Fibroblast of the conjunctiva (primary cell): Measurements from ENCODE around the gene RESF1.
"Not testable (repeated sequence)": the region's sequence is repeated elsewhere in the genome, so short reads cannot be mapped to it uniquely, and the experiment has no call there.

ENCODE experiments used
- DNase-seq: peaks from one replicate; pipeline ENCODE4 v3.0.0-alpha.2; 2010; ENCODE audit warnings: low read depth

The RESF1 gene, protein sequence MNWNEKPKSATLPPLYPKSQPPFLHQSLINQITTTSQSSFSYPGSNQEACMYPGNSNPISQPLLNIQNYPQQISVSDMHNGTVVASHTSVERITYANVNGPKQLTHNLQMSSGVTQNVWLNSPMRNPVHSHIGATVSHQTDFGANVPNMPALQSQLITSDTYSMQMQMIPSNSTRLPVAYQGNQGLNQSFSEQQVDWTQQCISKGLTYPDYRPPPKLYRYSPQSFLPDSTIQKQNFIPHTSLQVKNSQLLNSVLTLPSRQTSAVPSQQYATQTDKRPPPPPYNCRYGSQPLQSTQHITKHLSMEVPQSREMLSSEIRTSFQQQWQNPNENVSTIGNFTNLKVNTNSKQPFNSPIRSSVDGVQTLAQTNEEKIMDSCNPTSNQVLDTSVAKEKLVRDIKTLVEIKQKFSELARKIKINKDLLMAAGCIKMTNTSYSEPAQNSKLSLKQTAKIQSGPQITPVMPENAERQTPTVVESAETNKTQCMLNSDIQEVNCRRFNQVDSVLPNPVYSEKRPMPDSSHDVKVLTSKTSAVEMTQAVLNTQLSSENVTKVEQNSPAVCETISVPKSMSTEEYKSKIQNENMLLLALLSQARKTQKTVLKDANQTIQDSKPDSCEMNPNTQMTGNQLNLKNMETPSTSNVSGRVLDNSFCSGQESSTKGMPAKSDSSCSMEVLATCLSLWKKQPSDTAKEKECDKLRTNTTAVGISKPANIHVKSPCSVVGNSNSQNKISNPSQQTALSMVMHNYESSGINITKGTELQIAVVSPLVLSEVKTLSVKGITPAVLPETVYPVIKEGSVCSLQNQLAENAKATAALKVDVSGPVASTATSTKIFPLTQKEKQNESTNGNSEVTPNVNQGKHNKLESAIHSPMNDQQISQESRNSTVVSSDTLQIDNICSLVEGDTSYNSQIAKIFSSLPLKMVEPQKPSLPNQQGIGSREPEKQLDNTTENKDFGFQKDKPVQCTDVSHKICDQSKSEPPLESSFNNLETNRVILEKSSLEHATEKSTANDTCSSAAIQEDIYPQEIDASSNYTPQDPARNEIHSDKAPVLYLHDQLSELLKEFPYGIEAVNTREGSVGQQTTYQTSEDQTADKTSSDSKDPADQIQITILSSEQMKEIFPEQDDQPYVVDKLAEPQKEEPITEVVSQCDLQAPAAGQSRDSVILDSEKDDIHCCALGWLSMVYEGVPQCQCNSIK (N-terminal part only)

DNA sequence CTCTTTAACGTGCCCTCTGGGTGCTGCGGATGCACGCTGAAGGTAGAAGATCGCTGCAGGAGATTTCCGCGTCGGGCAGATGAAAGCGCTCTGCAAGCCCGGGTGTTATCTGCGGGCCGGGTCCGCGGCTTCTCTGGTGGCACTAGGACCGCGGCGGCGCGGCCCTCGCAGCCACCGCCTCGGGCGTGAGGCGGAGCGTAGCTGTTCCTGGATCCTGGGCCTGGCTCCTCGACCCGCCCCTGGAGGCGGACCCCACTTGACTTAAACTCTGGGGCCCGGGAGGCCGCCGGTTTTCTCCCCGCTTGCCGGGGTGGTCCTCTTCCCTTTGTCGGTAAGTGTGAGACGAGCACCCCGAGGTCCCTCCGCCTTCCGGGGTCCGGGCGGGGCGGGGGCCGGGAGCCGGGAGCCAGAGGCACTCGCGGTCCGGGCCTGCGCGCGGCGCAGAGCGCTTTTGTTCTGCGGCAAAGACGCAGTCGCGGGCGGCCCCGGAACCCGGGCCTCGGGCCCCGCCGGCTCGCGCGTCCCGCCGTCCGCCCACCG is at the start of gene RESF1:
TSS of gene RESF1 (plus strand) at position 255 of the 540 bp plus-strand sequence. CDS start 21,541 bp downstream, outside the sequence.
- DNase-seq = peak; percentile 70

DNA sequence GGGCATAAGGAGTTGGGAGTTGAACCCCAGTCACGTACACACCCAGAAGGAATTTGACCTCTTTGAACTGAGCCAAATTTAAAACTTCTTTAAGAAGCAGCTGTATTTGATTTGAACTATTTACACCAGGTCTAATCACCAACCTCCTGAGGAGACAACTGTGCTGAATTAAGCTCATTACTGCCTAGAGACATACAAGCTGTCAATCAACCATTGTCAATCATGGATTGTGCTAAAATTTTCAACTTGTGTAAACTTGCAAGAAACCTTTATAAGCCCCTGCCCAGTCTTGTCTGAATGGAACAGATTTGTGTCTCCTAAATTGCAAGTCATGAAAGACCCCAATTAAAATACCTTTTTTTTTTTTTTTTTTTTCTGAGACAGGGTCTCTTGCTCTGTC is 44.3 kb upstream of the RESF1 start:
- DNase-seq = no peak

DNA sequence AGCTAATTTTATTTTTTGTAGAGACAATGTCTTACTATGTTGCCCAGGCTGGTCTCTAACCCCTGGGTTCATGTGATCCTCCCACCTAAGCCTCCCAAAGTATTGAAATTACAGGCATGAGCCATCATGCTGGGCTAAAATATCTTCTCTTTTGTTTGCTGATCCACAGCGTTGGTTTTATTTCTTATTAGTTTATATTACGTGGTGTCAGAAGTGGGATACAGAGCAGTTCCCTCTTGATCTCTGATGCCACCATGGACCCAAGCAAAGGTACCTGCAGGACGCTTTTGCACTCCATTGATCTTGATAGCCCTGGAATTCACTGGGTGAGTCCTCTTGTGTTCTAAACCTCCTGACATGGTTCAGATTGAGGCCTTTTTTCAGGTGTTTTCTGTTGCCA is 43.8 kb upstream of the RESF1 start:
- DNase-seq = no peak

DNA sequence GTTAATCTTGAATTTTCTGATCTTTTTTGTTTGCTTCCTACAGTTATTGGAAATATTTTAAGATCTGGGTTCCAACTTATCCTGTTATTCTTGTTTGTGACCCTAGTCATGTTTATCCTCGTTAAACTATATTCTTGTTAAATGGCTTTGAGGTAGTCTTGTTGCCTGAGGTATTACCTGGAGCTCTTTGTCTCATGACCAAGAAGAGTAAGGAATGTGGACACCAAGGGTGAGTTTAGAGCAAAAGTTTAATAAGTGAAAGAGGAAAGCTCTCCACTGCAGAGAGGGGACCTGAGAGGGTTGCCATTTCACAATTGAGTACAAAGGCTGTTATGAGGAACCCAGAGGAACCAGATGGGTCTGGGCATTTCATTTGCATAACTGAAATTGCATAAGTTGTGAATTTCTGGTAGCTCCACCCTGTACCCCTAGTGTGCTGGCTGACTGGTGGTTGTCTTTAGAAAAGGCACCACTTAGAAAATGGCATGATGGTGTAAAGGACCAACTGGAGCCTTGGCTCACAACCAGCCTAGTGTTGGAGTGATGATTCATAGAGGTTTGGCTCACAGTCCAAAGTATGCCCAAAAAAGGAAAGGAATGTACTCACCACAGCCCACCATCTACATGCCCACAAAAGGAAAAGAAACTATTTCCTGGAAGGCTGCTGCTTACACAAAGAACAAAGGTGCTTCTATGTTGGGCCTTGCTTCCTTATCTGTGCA is 36.7 kb upstream of the RESF1 start:
- DNase-seq = peak; percentile 4

DNA sequence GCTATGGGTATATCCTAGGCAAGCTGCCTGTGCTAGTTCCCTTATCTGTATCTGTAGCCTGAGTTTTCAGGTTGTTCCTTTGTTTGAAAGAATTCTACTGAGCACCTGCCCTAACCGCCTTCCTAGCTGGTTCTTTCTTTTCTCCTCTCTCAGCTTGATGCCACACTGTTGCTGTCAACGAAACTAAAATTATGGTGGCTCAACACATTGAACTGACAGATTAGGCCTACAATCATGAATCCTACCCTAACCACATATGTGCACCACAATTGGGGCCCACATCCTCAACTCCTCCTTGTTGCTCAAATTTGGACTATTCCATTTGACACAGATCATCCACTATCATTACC is 36.2 kb upstream of the RESF1 start:
- DNase-seq = no peak

DNA sequence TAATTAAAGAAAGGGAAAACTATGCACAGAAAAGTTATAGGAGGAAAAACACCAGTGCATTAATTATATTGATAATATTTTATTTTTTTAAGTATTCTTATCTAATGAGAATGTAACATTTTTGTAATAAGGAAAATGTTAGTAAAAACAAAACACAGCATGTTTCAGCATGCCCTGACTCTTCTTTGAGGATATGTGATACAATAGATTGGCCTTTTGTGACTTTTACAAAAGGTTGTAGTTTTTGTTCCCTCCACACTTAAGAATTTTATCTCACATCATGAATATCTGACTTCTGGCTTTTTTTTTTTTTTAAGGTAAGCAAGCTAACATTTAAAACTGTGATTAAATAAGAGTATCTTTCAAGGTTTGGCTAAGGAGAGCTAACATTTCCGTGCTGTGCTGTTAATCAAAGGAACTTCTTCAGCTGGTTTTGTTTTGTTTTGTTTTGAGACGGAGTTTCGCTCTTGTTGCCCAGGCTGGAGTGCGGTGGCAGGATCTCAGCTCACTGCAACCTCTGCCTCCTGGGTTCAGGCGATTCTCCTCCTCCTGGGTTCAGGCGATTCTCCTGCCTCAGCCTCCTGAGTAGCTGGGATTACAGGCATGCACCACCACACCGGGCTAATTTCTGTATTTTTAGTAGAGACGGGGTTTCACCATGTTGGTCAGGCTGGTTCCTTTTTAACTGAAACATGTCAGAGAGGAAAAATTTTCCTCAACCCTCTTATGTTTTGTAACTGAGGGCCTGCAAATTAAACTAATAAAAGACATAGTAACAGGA is 30.8 kb upstream of the RESF1 start:
- DNase-seq = no peak

DNA sequence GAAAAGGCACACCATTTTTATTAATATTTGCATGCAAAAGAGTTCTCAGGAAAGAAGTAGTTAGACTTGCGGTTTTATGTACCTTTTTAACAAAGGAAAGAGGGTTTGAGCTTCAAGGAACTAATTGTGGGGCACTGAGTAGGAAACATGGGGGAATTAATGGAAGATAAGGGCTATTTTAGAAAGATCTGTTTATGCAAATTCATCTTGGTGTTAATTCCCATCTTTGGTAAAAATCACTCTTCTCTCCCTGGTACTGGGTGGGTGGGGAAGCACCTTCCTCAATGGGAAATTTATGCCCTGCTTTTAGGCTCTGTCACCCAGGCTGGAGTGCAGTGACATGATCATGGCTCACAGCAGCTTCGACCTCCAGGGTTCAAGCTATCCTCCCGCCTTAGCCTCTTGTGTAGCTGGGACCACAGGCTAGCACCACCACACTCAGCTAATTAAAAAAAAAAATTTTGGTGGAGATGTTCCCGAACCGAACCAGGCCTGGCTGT is 30.1 kb upstream of the RESF1 start:
- no peak for DNase-seq

DNA sequence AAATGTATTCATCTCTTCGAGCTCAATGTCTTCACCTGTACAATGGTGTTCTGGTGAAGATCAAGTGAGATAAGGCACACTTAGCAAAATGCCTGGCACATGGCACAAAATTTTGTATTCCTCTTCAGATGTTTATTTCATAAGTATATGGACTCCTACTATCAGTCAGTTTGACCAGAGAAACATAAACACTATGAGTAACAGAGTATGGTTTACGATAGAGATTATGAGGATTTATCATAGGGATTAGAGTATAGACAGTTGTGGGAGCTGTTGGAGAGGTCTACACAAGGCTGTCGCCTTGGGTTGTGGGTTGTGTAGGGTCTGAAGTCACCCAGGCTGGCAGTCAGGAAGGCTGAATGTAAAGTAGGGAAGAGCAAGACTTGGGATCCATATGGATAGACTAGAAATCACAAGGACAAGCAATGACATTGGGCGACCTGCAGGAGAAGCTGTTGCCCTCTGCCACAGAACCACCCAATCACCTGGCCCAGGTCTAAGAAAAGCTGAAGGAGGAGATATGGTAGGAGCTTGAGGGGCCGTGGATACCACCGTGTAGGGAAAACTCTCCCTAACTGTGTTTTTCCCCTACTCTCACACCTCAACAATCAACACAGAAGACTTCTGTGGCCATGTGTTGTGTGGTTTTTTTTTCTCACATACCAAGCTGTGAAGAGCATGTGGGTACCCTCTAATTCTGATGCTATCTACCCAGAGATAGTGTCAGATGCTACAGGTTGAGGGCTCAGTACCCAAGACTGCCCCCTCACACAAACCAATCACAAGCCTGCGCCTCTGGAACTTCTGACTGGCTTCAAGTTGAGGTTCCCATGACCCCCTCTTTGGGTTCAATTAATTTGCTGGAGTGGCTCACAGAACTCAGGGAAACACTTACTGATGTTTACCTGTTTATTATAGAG is 27.2 kb upstream of the RESF1 start:
- DNase-seq = no peak

DNA sequence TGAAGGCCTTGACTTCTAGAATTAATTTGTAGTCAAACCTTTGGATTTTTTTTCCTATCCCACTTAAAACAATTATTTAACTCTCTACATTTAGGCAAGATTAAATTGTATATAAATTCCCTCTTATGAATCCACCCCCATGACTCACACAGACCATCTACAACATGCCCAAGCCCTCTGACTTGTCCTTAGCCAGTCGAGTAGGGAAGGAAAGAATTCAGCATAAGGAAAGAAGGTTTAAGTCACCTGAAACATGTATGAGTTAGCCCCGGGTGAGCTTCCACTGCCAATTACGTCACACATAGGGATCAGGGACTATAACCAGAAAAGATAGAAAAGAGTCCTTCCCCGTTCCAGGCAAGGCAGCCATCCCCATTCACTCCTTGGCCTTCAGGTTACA is 14.9 kb upstream of the RESF1 start:
- DNase-seq = no peak

DNA sequence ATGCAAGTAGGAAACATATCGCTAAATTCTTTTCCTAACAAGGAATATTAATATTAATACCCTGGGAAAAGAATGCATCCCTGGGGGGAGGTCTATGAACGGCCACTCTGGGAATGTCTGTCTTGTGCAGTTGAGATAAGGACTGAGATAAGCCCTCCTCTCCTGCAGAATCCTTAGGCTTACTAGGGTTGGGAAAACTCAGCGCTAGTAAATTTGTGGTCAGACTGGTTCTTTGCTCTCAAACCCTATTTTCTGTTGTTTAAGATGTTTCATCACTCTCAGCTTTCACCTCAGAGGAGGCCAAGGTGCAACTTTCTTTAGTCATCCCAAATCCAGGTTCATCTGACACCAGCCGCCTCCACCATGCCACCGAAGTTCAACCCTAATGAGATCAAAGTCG is 11.2 kb upstream of the RESF1 start:
- no peak for DNase-seq

DNA sequence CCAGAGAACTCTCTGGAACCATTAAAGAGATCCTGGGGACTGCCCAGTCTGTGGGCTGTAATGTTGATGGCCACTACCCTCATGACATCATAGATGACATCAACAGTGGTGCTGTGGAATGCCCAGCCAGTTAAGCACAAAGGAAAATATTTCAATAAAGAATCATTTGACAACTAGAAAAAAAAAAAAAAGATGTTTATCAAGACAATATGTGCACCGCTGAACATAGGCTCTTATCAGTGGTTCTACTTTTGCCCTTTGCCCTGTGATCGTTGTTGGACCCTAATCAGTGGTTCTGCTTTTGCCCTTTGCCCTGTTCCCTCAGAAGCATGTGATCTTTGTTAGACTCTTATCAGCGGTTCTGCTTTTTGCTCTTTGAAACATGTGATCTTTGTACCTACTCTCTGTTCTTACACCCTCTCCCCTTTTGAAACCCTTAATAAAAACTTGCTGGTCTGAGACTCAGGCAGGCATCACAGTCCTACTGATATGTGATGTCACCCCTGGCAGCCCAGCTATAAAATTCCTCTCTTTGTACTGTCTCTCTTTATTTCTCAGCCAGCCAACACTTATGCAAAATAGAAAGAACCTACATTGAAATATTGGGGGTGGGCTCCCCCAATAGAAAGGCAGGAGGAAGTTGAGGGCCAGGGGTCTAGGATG is 10.4 kb upstream of the RESF1 start:
- not testable (repeated sequence) for DNase-seq

DNA sequence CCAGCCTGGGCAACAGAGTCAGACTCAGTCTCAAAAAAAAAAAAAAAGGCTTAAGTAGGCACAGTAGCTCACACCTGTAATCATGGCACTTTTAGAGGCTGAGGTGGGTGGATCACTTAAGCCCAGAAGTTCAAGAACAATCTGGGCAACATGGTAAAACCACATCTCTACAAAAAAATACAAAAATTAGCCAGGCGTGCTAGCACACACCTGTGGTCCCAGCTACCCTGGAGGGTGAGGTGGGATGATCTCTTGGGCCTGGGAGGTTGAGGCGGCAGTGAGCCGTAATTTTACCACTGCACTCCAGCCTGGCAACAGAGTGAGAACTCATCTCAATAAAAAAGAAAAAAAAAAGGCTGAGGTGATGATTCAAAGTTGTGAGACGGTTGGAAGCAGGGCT is 9.1 kb upstream of the RESF1 start:
- no peak for DNase-seq

DNA sequence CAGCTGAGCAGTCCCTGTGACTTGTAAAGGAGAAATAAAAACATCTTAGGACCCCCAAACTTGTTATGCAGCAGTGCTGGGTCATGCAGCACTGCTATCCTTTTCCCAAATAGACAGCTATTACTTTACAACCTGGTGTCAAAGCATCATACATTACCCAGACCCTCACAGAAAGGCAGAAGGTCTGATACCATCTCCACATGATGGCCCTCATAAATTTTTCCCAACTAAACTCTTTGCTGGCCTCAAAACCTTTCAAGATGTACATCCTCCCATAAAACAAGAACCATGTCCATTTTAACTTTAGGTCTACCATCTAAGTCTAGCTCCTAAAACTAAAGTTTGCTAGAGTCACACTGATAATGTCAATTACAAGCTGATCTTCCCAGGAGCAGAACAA is 8.7 kb upstream of the RESF1 start:
- DNase-seq = no peak

DNA sequence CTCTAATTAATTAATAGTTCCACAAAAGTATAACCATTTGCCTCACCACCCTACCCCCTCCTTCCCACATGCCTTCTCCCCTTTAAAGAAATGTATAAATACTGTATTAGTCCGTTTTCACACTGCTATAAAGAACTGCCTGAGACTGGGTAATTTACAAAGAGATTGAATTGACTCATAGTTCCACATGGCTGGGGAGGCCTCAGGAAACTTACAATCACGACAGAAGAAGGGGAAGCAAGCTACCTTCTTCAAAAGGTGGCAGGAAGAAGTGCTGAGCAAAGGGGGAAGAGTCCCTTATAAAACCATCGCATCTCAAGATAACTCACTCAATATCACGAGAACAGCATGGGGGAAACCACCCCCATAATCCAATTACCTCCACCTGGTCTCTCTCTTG is 8.2 kb upstream of the RESF1 start:
- no peak for DNase-seq

DNA sequence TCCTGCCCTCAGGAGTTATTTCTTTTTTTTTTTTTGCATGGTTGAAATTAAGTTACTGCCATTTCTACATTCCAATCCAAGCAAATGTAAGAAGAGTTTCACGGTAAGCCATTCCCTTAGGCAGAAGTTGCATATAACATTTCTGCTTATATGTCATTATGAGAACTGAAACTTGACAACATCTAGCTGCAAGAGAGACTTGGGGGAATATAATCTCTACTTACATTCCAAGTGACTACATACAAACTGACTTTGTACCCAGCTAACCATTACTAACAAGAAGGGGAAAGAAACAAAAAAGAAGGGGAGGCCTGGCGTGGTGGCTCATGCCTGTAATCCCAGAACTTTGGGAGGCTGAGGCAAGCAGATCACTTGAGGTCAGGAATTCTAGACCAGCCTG is 7.3 kb upstream of the RESF1 start:
- DNase-seq = no peak

DNA sequence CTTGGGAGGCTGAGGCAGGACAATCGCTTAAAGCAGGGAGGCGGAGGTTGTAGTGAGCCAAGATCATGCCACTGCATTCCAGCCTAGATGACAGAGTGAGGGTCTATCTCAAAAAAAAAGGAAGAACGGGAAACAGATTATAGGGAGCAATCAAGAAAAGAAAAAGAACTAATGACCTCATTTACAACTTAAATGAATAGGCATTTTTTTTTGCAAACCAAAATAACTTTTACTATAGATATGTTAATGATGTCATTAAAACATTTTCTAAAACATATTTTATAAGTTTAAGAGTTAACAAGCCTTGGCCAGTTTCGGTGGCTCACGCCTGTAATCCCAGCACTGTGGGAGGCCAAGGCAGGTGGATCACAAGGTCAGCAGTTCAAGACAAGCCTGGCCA is 6.8 kb upstream of the RESF1 start:
- DNase-seq = no peak

DNA sequence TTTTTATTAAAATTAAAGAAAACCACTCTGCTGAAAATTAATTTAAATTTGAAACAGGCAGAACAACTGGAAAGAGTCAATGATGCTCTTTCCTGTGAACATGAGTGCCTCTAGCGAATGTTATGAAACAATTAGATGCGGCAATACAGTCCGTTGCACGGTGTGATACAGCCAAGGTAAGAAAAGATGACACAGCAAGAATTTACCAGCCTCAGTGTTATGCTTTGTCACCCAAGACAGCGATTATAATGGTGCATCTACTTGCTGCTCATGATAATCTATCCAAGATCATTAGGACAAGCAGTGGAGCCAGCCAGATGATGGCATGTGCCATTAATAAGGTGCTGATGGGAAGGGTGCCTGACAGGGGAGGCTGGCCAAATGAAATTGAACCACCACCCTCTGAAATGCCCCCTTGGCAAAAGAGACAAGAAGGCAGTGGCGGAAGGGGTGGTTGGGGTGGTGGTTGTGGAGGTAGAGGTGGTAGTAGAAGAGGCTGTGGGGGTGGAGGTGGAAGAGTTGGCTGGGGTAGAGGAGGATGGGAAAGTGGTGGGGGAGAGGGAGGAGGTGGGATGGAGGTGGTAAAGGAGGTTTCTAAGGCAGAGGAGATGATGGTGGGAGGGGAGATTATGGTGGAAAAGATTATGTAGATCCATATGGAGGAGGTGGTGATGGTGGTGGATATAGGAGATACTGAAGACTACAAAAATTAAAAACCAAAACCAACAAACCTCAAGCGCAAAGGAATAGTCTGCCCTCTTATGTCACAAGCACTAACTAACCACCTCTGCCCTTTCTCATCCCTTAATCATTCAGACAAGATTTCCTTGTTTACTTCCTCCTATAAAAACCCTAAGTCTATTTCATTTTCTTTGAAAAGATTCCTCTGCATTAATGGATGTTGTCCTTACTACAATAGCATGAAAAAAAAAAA is 4.0 kb upstream of the RESF1 start:
- no peak for DNase-seq

DNA sequence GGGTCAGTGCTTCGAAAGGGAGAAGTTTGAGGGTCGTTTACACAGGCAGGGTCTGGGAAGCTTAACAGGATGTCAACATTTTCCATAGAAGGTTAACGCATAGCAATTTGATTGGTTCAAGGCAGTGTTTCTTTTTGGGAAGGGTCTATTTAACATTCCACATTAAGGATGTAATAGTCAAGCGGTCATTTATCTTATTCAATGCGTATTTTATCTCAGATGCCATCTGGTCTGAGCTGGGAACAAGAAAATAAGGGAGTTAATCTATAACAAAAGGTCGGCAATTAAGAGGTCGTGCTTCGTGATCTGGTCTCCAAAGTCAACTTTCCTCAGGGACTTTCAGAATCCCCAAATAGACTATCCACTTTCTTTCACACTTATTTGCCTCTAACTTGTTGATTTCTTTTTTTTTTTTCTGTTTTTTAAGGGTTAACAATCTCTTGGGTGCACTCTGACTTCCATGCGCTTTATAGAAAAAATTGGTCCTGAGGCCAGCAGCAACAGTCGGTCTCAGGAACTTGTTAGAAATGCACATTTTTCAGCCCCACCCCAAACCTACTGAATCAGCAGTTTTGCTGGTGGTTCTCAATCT is 550 bp upstream of the RESF1 start:
- no peak for DNase-seq
